Measurements from ENCODE around the gene FAM9A.
"Not testable (repeated sequence)": the region's sequence is repeated elsewhere in the genome, so short reads cannot be mapped to it uniquely, and the experiment has no call there.

The FAM9A gene

DNA sequence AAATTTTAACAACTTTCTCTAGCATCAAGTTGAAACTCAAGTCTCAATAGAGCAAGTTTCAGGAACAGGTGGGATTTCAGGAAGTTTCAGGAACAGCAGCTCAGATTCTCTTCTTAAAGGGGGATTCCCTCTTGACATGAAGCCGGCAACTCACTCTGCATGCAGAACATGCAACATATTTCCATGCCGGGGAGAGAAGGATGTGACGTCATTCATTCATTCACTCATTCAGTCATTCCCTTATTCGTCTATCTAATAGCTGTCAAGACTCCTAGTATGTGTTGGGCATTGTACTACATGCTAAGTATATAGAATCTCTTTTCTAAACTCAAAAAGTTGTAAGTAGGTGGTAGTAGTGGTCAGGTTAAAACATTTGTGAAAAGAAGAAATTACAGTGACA lies 4.8 kb upstream of the FAM9A start:
- TF ChIP-seq, protein P1, sequence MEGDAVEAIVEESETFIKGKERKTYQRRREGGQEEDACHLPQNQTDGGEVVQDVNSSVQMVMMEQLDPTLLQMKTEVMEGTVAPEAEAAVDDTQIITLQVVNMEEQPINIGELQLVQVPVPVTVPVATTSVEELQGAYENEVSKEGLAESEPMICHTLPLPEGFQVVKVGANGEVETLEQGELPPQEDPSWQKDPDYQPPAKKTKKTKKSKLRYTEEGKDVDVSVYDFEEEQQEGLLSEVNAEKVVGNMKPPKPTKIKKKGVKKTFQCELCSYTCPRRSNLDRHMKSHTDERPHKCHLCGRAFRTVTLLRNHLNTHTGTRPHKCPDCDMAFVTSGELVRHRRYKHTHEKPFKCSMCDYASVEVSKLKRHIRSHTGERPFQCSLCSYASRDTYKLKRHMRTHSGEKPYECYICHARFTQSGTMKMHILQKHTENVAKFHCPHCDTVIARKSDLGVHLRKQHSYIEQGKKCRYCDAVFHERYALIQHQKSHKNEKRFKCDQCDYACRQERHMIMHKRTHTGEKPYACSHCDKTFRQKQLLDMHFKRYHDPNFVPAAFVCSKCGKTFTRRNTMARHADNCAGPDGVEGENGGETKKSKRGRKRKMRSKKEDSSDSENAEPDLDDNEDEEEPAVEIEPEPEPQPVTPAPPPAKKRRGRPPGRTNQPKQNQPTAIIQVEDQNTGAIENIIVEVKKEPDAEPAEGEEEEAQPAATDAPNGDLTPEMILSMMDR (conservative IDR thresholded peaks at IDR 0.05) = no peak
- no peak overlapping the region for H3K27ac ChIP-seq

DNA sequence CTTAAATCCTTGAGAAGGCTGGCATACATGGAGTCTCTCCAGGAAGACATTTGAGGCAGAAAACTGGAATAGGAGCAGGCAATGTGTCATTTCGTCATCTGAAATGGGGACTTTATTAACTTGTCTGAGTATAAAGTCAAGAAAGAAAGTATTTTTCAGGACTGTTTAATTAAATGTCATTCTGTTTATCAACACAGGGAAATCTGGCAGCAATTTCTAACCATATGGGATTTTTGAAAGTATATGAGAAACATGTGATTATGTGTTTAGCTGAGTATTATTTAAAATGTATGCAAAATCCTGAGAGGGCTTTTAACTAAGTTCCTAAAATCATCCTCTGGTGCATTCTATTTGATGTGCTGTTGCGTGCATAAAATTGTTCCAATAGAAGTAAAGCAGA lies 3.9 kb upstream of the FAM9A start:
- TF ChIP-seq, protein P1 (conservative IDR thresholded peaks at IDR 0.05) = no peak

DNA sequence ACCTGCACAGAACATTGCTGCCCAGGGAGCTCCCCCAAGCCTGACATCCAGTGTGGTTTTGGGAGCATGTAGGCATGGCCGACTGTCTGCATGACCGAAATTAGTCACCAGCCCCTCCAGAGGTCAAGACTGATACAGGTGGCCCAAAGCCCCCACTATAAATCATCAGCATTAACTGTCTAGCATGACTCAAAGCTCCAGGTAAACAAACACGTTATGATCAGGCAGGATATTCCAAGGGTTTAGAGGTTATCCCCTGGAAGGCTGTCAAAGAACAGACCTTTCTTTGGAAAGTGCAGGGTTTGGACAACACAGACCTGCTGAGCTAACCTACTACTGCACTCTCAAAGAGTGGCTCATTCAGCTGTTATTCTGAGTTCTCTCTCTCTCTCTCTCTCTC lies 2.1 kb upstream of the FAM9A start:
- no peak overlapping the region for H3K27ac ChIP-seq
- TF ChIP-seq, protein P1 (conservative IDR thresholded peaks at IDR 0.05) = no peak

More for the DNA sequence above, 3.9 kb upstream of the FAM9A start:
- no peak overlapping the region for H3K27ac ChIP-seq

DNA sequence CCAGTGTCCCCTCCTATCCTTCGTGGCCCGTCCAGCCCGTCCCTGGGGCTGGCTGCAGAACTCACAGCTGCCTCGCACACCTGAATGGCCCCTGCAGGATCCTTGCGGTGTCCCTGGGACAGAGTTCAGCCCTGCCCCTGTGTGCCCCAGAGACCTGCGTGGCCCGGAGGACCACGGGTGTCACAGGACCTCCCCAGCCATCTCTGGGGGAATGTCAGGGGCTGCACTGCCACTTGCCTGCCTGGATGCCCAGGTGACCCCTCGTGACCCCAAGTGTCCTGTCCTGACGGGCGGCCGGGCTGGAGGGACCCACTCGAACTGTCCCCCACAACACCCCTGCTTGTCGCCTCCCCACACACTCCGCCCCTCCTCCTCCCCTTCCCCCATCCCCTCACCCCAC lies 832 bp downstream of the FAM9A start:
- not testable (repeated sequence) for H3K27ac ChIP-seq

DNA sequence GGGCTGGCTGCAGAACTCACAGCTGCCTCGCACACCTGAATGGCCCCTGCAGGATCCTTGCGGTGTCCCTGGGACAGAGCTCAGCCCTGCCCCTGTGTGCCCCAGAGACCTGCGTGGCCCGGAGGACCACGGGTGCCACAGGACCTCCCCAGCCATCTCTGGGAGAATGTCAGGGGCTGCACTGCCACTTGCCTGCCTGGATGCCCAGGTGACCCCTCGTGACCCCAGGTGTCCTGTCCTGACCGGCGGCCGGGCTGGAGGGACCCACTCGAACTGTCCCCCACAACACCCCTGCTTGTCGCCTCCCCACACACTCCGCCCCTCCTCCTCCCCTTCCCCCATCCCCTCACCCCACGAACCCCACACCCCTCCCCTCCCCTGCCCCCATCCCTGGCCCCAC lies 1.9 kb downstream of the FAM9A start:
- H3K27ac ChIP-seq = not testable (repeated sequence)

DNA sequence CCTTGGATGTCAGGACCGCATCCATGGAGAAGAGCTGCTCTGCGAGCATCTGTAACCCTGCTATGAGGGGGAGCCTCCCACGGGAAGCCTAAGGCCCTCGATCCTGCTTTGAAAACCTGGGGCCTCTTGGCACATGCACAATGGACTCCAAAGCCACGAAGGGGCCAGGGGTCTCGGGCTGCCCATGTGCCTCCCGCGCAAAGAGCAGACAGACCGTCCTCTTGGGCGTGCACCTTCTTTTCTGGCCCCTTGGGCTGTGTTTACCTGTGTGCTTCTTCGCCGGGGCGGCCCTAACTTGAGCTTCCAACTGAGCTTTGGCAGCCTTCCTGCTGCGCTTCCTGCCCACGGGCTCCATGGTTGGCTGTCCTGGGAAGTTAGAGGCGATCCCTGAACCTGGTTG lies 2.5 kb downstream of the FAM9A start:
- not testable (repeated sequence) for H3K27ac ChIP-seq

DNA sequence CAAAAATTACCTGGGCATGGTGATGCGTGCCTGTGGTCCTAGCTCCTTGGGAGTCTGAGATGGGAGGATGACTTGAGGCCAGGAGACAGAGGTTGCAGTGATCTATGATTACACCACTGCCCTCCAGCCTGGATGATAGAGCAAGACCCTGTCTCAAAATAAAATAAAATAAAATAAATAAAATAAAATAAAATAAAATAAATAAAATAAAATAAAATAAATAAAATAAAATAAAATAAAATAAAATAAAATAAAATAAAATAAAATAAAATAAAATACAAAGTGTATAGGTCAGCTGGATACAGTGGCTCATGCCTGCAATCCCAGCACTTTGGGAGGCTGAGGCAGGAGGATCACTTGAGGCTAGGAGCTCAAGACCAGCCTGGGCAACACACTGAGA lies 14.1 kb downstream of the FAM9A start:
- H3K27ac ChIP-seq = not testable (repeated sequence)

DNA sequence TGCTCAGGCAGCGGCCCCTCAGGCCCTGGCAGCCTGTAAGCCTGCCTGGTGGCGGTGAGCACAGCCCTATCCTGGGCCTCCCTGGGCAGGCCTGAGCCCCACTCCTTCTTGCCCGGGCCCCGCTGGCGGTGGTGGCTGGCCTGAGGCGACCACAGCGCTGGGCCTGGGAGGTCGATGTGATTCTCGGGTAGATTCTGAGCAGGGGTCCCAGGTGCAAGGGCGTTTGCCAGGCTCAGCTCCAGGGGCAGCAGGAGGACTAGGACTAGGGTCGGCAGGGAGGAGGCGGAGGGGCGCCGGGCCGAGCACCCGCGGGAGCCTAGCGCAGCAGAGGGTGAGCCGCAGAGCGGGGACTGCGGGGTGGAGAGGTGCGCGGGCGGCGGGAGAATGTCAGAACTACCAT lies 17.0 kb downstream of the FAM9A start:
- no peak overlapping the region for H3K27ac ChIP-seq
- TF ChIP-seq, protein P1 (conservative IDR thresholded peaks at IDR 0.05) = no peak

DNA sequence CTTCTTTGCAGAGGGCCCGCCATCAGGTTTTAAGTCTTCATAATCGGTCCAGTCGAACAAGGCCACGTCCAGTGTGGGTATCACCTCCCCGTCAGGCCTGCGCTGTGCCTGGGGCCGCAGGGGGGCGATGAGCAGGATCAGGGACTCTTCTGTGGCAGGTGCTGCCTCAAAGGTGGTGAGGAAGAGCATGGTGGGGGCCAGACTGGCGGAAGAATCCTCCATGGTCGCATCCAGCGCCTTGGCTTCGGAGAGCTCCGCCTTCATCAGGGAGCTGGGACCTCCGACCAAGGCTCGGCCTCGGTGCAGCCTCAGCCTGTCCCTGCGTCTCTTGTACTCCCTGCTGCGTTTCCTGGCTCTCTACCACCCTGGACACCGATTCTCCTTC lies 17.5 kb downstream of the FAM9A start:
- TF ChIP-seq, protein P1 (conservative IDR thresholded peaks at IDR 0.05) = no peak
- no peak overlapping the region for H3K27ac ChIP-seq

DNA sequence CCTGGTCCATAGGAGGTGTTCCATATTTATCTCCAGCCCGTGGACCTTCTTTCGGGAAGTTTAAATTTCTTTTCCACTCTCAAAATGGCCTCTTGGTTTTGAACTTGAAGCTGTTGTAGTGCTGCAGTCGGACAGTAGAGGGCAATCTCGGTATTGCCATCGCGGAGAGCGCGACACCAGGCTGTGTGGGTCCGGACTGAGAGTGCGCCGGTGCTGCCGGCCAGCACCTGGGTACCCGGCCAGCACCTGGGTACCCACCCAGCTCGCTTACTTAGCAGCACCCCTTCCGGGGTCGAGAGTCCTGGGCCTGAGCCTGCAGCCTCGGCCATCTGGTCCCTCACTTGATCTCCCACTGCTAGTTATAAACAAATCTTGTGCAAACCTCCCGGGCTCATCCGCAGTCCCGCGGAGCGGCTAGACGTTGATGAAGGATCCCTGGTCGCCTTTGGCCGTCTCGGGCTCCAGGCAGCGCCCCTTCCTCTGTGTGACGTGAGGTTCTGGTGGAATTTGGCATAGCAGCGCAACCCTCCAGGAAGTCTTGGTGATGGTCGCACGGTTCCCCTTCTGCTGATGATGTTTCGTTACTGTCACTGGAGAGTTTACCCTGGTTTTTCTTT lies 18.0 kb downstream of the FAM9A start:
- TF ChIP-seq, protein P1 (conservative IDR thresholded peaks at IDR 0.05) = no peak; the same call in 1 of the 2 replicates

More for the DNA sequence above, 18.0 kb downstream of the FAM9A start:
- no peak overlapping the region for H3K27ac ChIP-seq

Measured in VCaP (cell line).